Measurements from ENCODE around the gene SDSL.

Gene SDSL

GRCh38 chr12:113485330-113485729 is 63.1 kb downstream of the SDSL start:
- TF ChIP-seq SIN3A (IDR thresholded peaks at IDR 0.05; ENCODE audit: borderline replicate concordance, insufficient read depth, low read length), result no peak
- no peak for TF ChIP-seq POLR2AphosphoS5 (IDR thresholded peaks at IDR 0.05; ENCODE audit: low read depth, low read length)
- no peak for TF ChIP-seq TAF1 (IDR thresholded peaks at IDR 0.05; ENCODE audit: borderline replicate concordance, insufficient read depth, low read length)
- TF ChIP-seq FOXP2 (optimal IDR thresholded peaks at IDR 0.05; ENCODE audit: borderline replicate concordance, extremely low read depth, extremely low read length, insufficient read depth), result no peak
- TF ChIP-seq REST (IDR thresholded peaks at IDR 0.05; ENCODE audit: insufficient read depth in 1 of 2, low read depth in 2 of 2, low read length in 2 of 2), result no peak

- no peak for TF ChIP-seq SIN3A (IDR thresholded peaks at IDR 0.05; ENCODE audit: borderline replicate concordance, insufficient read depth, low read length)
- TF ChIP-seq TAF1 (IDR thresholded peaks at IDR 0.05; ENCODE audit: borderline replicate concordance, insufficient read depth, low read length), result no peak
- TF ChIP-seq POLR2AphosphoS5 (IDR thresholded peaks at IDR 0.05; ENCODE audit: low read depth, low read length), result no peak
- TF ChIP-seq FOXP2 (optimal IDR thresholded peaks at IDR 0.05; ENCODE audit: borderline replicate concordance, extremely low read depth, extremely low read length, insufficient read depth), result no peak
- no peak for TF ChIP-seq REST (IDR thresholded peaks at IDR 0.05; ENCODE audit: insufficient read depth in 1 of 2, low read depth in 2 of 2, low read length in 2 of 2)
Observed at GRCh38 chr12:113486722-113487121, 64.5 kb downstream of the SDSL start.
